ENCODE results near the gene KERA.

KERA gene

DNA sequence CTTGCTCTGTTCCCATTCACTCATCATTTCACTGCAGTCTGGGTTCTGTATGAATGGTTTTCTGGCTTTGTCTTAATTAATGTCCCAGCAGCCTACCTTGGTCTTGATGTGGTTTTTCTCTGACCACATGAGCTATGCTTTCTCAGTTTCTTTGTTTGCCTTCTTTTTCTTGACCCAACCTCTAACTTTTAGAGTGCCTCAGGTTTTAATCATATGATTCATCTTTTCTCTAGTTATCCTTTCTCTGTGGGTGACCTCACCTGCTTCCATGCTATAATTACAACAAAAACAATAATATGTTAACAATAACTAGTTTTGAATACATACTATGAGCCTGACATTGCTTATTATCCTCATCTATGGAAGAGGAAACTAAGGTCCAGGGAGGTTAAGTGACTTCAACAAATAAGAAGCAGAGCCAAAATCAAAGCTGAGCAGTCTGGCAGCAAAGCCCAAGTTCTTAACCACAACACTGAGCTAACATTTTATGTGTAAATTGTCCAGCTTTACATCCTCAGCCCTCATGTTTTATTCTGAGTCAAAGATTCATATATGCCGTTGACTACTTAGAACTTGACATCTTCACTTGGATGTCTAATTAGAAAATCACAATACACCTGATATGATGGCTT lies 48.4 kb downstream of the KERA start:
- H3F3A ChIP-seq (ENCODE audit: low read depth), result no peaks in the 10 kb centered on the region
- no peaks in the 10 kb centered on the region for H3K9me2 ChIP-seq (replicated peaks; ENCODE audit: low read depth, low read length)
- H3K36me3 ChIP-seq (ENCODE audit: insufficient read depth, low read length), result no peaks in the 10 kb centered on the region
- no peak overlapping the region for H2AFZ ChIP-seq (ENCODE audit: low read length)
- H3K79me2 ChIP-seq (ENCODE audit: insufficient read depth, low read length), result no peaks in the 10 kb centered on the region
- no peaks in the 10 kb centered on the region for H3K9me3 ChIP-seq (ENCODE audit: insufficient read depth, low read depth, low read length)
- H4K20me1 ChIP-seq (ENCODE audit: insufficient read depth, low read length, poor library complexity, severe bottlenecking), result no peaks in the 10 kb centered on the region
- H3K4me1 ChIP-seq (ENCODE audit: insufficient read depth, low read length, poor library complexity, severe bottlenecking), result no peaks in the 10 kb centered on the region
- no peaks in the 10 kb centered on the region for H3K27me3 ChIP-seq (ENCODE audit: insufficient read depth, low read length, poor library complexity, severe bottlenecking)
- TF ChIP-seq, protein P1, sequence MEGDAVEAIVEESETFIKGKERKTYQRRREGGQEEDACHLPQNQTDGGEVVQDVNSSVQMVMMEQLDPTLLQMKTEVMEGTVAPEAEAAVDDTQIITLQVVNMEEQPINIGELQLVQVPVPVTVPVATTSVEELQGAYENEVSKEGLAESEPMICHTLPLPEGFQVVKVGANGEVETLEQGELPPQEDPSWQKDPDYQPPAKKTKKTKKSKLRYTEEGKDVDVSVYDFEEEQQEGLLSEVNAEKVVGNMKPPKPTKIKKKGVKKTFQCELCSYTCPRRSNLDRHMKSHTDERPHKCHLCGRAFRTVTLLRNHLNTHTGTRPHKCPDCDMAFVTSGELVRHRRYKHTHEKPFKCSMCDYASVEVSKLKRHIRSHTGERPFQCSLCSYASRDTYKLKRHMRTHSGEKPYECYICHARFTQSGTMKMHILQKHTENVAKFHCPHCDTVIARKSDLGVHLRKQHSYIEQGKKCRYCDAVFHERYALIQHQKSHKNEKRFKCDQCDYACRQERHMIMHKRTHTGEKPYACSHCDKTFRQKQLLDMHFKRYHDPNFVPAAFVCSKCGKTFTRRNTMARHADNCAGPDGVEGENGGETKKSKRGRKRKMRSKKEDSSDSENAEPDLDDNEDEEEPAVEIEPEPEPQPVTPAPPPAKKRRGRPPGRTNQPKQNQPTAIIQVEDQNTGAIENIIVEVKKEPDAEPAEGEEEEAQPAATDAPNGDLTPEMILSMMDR (conservative IDR thresholded peaks at IDR 0.05; ENCODE audit: low read length), result no peak
- TF ChIP-seq EZH2phosphoT487 (IDR thresholded peaks at IDR 0.05; ENCODE audit: borderline replicate concordance), result no peak
- no peak overlapping the region for H3K4me3 ChIP-seq (ENCODE audit: low read length, poor library complexity, severe bottlenecking)
- H3K4me2 ChIP-seq (ENCODE audit: low read depth, low read length, poor library complexity, severe bottlenecking), result no peak overlapping the region
- H3K9ac ChIP-seq (ENCODE audit: low read depth, low read length, poor library complexity, severe bottlenecking), result no peak overlapping the region

DNA sequence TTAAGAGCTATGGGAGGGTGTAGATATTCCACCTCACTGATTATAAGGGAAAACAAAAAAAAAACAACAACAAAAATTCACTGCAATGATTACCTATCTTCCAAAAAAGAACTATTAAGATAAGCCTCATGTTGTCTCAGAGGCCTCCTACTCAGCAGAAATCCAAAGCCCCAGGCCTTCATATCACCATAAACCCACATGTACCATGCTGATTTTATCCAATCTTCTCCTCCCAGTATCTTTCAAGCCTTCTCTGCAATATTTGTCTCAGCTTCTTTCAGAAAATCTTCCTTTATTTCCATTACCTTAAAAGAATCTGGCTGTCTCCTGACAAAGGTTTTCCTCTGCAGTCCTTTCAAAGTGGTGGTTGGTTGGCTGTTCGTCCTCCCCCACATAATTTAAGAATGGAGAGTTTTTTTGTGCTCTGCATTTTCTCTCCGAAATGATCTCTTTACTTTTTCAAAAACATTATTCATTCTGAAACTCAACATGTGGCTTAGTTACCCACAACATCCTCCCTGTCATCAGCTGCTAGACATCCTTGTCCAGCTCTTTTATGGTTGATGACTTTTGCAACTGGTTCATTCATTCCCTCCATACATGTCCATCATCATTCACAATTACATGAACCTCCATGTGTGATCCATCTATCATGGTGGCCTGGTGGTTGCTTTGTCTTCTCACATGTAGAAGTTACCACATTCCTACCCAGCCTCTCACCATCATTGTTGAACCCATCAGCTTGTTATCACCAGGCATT lies 50.1 kb downstream of the KERA start:
- H3K4me3 ChIP-seq (ENCODE audit: low read length, poor library complexity, severe bottlenecking), result no peak overlapping the region
- no peak overlapping the region for H3K4me2 ChIP-seq (ENCODE audit: low read depth, low read length, poor library complexity, severe bottlenecking)
- H3F3A ChIP-seq (ENCODE audit: low read depth), result no peaks in the 10 kb centered on the region
- H3K36me3 ChIP-seq (ENCODE audit: insufficient read depth, low read length), result no peaks in the 10 kb centered on the region
- H3K9ac ChIP-seq (ENCODE audit: low read depth, low read length, poor library complexity, severe bottlenecking), result no peak overlapping the region
- no peak overlapping the region for H2AFZ ChIP-seq (ENCODE audit: low read length)
- no peaks in the 10 kb centered on the region for H3K79me2 ChIP-seq (ENCODE audit: insufficient read depth, low read length)
- TF ChIP-seq, protein P1 (conservative IDR thresholded peaks at IDR 0.05; ENCODE audit: low read length), result no peak
- no peak for TF ChIP-seq EZH2phosphoT487 (IDR thresholded peaks at IDR 0.05; ENCODE audit: borderline replicate concordance)
- H4K20me1 ChIP-seq (ENCODE audit: insufficient read depth, low read length, poor library complexity, severe bottlenecking), result no peaks in the 10 kb centered on the region
- no peaks in the 10 kb centered on the region for H3K27me3 ChIP-seq (ENCODE audit: insufficient read depth, low read length, poor library complexity, severe bottlenecking)
- no peaks in the 10 kb centered on the region for H3K9me2 ChIP-seq (replicated peaks; ENCODE audit: low read depth, low read length)
- H3K9me3 ChIP-seq (ENCODE audit: insufficient read depth, low read depth, low read length), result no peaks in the 10 kb centered on the region
- no peaks in the 10 kb centered on the region for H3K4me1 ChIP-seq (ENCODE audit: insufficient read depth, low read length, poor library complexity, severe bottlenecking)

DNA sequence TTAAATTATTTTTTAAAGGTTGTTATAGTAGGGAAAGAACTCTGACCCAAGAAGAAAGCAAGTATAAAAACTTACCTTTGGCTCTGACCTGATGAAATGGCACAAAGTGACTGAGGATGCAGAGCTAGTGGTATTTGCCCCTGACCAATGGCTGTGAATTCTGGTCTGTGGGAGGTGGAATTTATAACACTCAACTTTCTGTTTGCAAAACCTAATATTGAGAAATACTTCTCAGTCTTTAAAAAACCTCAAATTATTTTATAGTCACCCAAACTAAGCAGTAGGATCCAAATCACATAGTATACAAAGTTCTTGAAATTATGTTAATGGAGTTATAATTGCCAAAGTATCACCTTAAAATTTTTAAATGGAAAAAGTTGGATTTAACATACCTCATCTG lies 53.0 kb downstream of the KERA start, which contains the start of gene EPYC:
Gene EPYC (minus strand): TSS at position 101 of the 400 bp plus-strand sequence. CDS start 2,407 bp downstream, outside the sequence.
- Histone ChIP-seq H4K20me1 (ENCODE audit: insufficient read depth, low read length, poor library complexity, severe bottlenecking) (no peaks in the 10 kb centered on the region), H3F3A (ENCODE audit: low read depth) (no peaks in the 10 kb centered on the region), H3K9ac (ENCODE audit: low read depth, low read length, poor library complexity, severe bottlenecking) (no peak within 1 kb of the TSS), H3K4me3 (ENCODE audit: low read length, poor library complexity, severe bottlenecking) (no peak within 1 kb of the TSS), H2AFZ (ENCODE audit: low read length) (no peak within 1 kb of the TSS), H3K4me2 (ENCODE audit: low read depth, low read length, poor library complexity, severe bottlenecking) (no peak within 1 kb of the TSS), H3K36me3 (ENCODE audit: insufficient read depth, low read length) (no peaks in the 10 kb centered on the region), H3K4me1 (ENCODE audit: insufficient read depth, low read length, poor library complexity, severe bottlenecking) (no peaks in the 10 kb centered on the region), H3K27me3 (ENCODE audit: insufficient read depth, low read length, poor library complexity, severe bottlenecking) (no peaks in the 10 kb centered on the region), H3K79me2 (ENCODE audit: insufficient read depth, low read length) (no peaks in the 10 kb centered on the region), H3K9me3 (ENCODE audit: insufficient read depth, low read depth, low read length) (no peaks in the 10 kb centered on the region), H3K9me2 (replicated peaks; ENCODE audit: low read depth, low read length) (no peaks in the 10 kb centered on the region)
- TF ChIP-seq EZH2phosphoT487 (IDR thresholded peaks at IDR 0.05; ENCODE audit: borderline replicate concordance), result no peak
- TF ChIP-seq, protein P1 (conservative IDR thresholded peaks at IDR 0.05; ENCODE audit: low read length), result no peak
